Stimulated activated CD4-positive, alpha-beta T cell treated with anti-CD3 and anti-CD28 coated beads, Interleukin-4, amount 100 ng/mL, for 24 hours (primary cell): ENCODE results near the gene GDPD2.
A peak's percentile ranks its signal among the peaks of the same experiment; 100 is the strongest.

Experiments used
- DNase-seq: peaks from one replicate; pipeline ENCODE4 v3.0.0-alpha.2; 2020

The GDPD2 gene

DNA sequence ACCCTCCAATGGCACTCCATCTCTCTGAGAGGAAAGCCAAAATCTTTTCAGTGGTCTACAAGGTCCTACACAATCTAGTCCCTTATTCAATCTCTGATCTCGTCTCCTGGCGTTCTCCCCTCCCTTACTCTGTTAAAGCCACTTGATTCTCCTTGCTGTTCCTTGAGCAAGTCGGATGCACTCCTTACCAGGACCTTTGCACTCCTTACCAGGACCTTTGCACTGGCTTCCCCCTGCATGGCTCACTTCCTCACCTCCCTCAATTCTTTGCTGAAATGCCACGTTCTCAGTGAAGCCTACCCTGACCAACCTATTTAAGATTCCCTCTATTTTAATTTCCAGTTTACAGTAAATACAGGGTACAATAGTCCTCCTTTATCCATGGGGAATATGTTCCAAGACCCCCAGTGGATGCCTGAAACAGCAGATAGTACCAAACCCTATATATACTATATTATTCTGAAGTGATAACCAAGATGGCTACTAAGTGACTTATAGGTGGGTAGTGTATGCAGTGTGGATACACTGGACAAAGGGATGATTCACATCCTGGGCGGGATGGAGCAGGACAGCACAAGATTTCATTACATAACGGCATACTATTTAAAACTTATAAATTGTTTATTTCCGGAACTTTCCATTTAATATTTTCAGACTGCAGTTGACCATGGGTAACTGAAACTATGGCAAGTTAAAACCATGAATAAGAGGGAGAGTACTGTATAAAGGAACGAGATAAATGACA is 15.0 kb downstream of the GDPD2 start:
- no peak for DNase-seq

GRCh38 chrX:70439016-70439415 is 15.9 kb downstream of the GDPD2 start:
- no peak for DNase-seq

GRCh38 chrX:70442224-70442623 is 19.1 kb downstream of the GDPD2 start:
- no peak for DNase-seq

- DNase-seq: no peak
Observed at GRCh38 chrX:70444326-70444945, 21.3 kb downstream of the GDPD2 start, which contains the start of gene DLG3. DLG3 (plus strand) TSS chrX:70444835; CDS start chrX:70445202, 367 bp downstream.

GRCh38 chrX:70444946-70445656 is 22.0 kb downstream of the GDPD2 start:
- no peak for DNase-seq

DNA sequence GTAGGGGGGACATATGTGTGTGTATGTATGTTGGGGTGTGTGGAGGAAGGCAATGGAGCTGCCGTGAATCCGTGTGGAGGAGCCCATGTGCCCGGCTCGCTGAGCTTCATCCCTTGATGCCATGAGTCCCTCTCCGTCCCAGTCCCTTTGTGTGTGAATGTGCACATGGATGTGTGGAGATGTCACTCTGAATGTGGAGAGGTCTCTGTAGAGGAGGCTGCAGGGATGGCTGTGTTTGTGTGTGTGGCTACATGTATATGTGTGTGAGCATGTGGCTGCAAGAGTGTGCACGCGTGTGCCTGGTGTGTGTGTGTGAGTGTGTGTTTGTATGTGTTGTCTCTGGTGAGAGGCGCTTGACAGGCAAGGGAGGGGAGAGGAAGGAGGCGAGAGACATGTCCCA is 22.8 kb downstream of the GDPD2 start:
- no peak for DNase-seq

DNA sequence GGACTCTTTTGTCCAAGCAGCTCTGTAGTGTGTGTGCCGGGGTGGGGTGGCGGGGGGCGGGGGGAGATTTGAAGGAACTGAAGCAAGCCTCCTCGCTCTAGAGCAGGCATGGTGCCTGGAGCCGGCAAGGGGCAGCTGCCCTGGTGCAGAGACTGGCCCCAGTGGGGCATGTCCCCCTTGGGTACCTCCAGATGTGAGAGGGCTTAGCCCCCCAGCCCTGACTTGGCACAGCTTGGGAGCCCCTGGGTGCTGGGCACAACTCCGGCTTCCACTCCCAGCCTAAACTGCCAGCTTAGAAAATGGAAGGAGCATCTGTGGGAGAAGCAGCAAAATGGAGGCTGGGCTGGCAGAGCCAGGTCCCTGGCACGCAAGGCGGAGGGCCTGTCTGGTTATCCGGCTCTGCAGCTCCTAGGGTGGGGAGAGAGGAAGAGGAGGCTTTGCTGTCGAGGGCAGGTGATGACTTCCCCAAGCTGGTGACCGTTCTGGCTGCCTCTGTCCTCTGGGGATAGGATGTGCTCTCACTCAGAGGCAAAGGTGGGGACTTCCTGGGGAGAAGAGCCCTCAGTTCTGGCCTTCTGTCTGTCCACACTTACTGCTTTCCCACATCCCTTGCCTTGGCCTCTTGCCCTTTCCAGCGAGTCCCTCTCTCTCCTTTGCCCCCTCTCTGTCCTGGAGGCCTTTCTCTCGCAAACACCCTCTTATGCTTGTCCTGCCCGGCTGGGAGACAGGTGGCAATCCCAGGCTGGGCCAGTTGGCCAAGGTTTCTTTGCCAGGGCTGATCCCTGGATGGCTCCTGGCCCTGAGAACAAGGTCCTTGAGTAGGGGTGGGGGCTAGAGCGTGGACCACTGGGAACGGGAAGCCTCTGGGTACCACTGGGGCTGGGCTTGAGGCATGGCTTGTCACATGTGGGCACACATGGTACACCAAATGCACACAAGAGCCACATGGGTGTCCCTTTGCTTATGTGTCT is 23.6 kb downstream of the GDPD2 start:
- DNase-seq: no peak

GRCh38 chrX:70449457-70449966 is 26.4 kb downstream of the GDPD2 start:
- DNase-seq: no peak

- DNase-seq: peak; percentile 61
Observed at GRCh38 chrX:70452143-70452733, 29.1 kb downstream of the GDPD2 start.

DNA sequence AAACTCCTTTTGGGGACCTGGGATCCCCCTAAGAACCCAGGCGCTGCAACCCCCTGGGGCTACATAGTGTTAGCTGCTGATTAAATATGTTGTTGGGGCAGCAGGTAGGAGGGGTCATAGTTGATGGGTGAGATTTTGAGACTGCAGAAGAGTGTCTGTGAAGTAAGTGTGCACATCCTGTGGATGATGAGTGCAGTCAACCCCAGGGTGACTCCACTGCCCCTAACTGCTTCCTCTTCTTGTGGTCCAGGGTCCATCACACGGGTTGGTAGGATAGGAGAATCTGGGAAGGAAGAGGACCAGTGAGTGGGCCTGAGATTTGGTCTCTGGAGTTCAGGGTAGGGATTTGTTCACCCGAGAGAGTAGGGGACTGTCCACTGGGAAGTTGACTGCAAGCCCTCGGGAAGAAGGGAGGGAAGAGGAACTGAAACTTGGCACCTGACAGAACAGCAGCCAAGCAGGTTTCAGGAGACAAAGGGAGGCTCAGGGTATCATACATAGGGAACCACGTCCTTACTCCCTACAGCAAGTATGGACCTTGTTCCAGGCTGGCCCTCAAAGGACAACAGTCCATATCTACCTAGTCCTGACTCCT is 30.0 kb downstream of the GDPD2 start:
- no peak for DNase-seq

DNA sequence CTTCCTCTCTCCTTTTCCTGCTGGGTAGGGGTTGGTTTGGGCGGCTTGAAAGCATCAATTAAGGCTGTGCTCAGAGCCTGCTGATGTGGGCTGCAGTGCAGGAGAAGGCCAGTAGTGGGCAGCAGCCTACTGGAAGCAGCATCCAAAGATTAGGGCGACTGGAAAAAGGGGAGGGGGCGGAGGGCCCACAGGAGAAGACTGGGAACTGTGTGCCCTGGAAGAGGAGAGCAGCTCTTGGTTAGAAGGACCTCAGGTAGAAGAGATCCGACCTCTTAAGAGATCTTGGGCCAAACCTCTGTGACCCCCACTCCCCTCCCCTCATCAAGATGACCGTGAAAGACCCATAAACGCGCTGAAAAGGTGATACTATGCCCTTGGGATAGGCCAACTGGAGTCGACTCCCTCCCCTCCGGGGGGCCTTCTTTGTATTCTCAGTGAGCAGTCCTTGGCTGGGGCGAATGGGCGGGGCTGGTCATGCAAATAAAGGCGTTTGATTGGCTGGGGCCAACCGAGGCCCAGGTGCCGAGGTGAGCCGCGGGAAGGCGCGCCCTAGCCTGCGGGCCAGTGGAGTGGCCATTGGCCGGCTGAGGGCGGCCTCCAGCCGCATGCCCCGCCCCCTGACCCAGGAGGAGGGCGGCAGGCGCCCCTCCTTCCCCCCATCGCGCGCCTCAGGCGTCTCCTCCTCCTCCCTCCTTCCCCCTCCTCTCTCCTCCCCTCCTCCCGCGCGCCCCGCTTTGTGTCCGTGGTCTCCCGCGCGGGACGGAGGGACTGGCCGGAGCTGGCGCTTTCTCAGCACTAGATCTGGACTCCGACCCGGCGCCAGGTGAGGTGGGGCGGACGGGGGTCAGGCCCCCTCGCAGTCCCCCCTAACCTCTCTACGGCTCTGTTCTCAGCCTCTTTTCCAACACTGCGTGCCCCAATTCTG is 31.6 kb downstream of the GDPD2 start:
- peak; percentile 60 for DNase-seq

- DNase-seq: no peak
Observed at GRCh38 chrX:70455366-70456202, 32.5 kb downstream of the GDPD2 start.

DNA sequence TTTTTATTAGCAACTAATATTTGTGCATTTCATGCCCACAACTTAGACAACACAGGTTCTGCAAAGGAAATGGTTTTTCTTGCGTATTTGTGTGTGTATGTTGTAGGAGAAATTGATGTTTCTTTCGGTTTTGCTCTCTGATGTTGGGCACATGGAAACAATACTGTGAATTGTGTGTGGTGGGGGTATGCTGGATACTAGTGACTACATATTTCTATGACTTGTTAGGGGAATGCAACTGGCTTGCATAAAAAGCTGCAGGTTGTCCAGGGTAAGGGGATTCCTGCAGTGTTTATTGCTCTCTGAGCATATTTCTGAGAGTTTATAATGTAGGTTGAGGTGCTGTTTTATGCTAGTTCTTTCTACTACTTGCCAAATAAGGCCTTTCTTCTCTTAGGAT is 33.1 kb downstream of the GDPD2 start:
- DNase-seq: no peak

DNA sequence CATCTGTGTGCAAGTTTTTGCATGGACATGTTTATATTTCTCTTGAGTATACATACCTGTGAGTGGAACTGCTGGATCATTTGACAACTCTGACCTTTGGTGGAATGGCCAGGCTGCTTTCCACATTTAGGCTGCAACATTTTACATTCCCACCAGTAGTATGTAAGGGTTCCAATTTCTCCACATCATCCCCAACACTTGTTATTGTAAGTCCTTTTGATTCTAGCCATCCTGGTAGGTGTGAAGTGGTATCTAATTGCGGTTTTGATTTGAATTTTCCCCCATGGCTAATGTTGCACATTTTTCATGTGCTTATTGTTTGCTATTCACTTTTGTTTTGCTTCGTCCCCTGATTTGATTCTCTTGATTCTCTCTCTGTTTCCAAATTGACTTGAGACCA is 37.9 kb downstream of the GDPD2 start:
- DNase-seq: no peak

- DNase-seq: no peak
Observed at GRCh38 chrX:70464051-70464450, 40.9 kb downstream of the GDPD2 start.

- no peak for DNase-seq
Observed at GRCh38 chrX:70466968-70467367, 43.9 kb downstream of the GDPD2 start.

DNA sequence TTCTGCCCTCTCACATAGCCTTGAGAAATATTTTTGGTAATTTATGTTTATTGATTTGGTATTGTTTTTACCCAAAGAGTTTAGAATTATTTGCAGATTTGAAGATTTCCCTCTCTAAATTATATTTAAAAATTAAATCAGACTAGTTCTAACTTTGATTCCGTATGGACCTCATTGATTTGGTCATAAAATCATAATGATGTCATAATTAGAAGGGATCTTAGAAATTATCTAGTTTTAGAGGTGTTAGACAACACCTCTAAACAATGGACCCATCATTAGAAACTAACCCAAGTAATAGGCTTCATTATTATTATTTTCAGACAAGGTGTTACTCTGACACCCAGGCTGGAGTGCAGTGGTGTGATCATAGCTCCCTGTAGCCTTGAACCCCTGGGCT is 45.6 kb downstream of the GDPD2 start:
- DNase-seq: no peak

DNA sequence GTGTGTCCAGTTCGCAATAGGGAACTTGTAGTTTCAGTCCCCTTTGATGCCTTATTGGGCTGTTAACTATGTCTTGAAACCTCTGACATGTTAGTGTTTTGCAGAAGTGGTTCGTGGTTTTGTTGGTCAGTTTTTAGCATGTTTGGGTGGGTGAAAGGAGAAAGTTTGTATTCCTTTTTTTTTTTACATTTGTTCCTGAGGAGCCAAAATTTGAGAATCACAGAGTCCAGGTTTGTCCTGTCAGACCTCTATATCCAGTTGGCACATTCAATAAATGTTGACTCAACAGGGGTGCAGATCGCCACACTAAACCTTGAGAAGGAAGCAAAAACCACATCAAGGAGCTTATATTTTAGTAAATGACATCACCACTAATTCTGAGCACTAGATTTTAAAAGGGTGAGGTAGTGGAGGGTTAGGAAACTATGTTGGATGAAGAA is 47.8 kb downstream of the GDPD2 start:
- no peak for DNase-seq

DNA sequence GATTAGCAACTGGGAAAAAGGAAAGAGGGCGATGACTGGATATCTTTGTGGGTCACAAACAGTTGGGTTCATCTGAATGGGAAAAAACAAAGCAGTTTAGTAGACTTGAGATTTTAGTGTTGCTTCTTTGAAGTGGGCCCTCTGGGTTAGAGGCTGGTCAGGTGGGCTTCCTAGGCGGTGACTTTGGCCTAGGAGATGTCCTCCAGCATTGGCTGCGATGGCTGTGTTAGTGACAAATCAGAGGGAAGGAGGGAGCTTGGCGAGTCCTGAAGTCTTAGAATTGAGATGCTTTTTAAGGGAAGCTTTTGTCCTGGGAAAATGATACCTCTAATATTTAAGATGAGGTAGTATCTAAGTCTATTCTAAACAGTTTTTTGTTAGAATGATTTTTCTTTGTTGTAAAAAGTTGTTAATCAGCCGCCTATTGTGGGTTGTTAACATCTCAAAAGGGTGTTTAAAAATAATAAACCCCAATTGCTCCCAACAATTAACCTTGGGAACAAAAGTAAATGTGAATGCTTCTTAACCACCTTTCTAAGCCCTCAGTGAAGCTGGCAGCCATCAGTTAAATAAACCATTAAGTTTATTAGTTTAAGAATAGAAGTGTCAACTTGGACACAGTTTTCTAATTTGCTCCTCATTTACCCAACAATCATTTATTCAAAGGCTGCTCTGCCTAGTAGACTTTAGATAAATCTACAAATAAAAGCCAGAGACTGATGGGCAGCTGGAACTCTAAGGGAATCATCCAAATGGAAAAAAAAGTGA is 53.2 kb downstream of the GDPD2 start:
- no peak for DNase-seq
